ENCODE results near the gene HSPA12B.

DNA sequence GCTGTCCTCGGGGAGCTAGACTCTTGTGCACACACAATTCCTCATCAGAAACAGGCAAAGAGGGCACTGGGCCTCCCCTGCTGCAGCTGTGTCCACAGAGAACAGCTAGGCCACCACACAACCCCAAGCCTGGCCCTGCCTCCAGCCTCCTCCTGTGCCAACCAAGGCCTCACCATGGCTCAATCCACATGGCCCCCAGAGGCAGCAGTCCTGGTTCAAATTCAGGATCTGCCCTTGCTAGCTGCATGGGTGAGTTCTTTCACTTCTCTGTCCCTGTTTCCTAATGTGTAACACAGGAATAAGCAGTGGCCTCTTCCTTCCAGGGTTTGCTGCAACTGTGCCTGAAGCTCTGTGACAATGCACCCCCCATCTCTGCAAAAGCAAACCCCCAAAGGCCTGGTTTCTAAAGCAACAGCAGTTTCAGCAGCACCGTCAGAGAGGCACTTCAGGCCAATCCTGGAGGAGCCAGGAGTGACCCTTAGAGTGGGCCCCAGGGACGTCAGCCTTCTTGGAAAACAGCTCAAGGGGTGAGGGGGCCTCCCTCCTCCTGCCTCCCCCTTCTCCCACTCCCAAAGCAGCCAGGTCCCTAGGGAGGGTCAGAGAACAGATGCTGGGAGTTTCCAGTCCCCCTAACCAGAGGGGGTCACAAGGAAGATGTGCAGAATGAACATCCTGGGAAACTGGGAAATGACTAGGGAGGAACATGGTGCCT, 32.8 kb downstream of the HSPA12B start:
- TF ChIP-seq POLR2AphosphoS5 (IDR thresholded peaks at IDR 0.05; ENCODE audit: low read depth, low read length) = no peak
- TF ChIP-seq CTCF (IDR thresholded peaks at IDR 0.05) = no peak
- TF ChIP-seq, protein P1, sequence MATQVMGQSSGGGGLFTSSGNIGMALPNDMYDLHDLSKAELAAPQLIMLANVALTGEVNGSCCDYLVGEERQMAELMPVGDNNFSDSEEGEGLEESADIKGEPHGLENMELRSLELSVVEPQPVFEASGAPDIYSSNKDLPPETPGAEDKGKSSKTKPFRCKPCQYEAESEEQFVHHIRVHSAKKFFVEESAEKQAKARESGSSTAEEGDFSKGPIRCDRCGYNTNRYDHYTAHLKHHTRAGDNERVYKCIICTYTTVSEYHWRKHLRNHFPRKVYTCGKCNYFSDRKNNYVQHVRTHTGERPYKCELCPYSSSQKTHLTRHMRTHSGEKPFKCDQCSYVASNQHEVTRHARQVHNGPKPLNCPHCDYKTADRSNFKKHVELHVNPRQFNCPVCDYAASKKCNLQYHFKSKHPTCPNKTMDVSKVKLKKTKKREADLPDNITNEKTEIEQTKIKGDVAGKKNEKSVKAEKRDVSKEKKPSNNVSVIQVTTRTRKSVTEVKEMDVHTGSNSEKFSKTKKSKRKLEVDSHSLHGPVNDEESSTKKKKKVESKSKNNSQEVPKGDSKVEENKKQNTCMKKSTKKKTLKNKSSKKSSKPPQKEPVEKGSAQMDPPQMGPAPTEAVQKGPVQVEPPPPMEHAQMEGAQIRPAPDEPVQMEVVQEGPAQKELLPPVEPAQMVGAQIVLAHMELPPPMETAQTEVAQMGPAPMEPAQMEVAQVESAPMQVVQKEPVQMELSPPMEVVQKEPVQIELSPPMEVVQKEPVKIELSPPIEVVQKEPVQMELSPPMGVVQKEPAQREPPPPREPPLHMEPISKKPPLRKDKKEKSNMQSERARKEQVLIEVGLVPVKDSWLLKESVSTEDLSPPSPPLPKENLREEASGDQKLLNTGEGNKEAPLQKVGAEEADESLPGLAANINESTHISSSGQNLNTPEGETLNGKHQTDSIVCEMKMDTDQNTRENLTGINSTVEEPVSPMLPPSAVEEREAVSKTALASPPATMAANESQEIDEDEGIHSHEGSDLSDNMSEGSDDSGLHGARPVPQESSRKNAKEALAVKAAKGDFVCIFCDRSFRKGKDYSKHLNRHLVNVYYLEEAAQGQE (IDR thresholded peaks at IDR 0.05; ENCODE audit: insufficient read depth in 1 of 2, low read depth in 2 of 2, low read length in 1 of 2) = no peak
- no peak for TF ChIP-seq TCF7L2 (IDR thresholded peaks at IDR 0.05; ENCODE audit: low read depth, low read length)
